Activated CD4-positive, alpha-beta memory T cell treated with anti-CD3 and anti-CD28 coated beads for 36 hours (primary cell): ENCODE data around the gene RPS6KA2. TPM values are rescaled to one million over a fixed set of nuclear protein-coding genes. Genes with fewer than 3 reads are reported as not detected.

Source experiments
- CTCF ChIA-PET: fragments of 350-600 bp; sonication (Branson Sonifier 250); formaldehyde crosslinking; loops from one replicate; lab custom pipeline; 2021; ENCODE audit warnings: antibody characterized with exemption, inconsistent platforms; lab: Charles Lee
- POLR2A ChIA-PET: fragments of 350-600 bp; sonication (Branson Sonifier 250); formaldehyde crosslinking; loops from one replicate; lab custom pipeline; 2021; ENCODE audit warnings: antibody characterized with exemption; lab: Charles Lee
- DNase-seq: peaks from one replicate; pipeline ENCODE4 v3.0.0-alpha.2; 2020
- H3K27ac Mint-ChIP-seq: one replicate; pipeline ENCODE4 v1.8.0; 2021; ENCODE audit warnings: mixed read lengths
- H3K27me3 Mint-ChIP-seq: one replicate; pipeline ENCODE4 v1.8.0; 2021; ENCODE audit warnings: mixed read lengths
- H3K36me3 Mint-ChIP-seq: one replicate; pipeline ENCODE4 v1.8.0; 2021; ENCODE audit warnings: mixed read lengths
- H3K4me1 Mint-ChIP-seq: one replicate; pipeline ENCODE4 v1.8.0; 2021; ENCODE audit warnings: low read depth, mixed read lengths
- H3K4me3 Mint-ChIP-seq: one replicate; pipeline ENCODE4 v1.8.0; 2021; ENCODE audit warnings: mild to moderate bottlenecking, mixed read lengths
- H3K9me3 Mint-ChIP-seq: one replicate; pipeline ENCODE4 v1.8.0; 2021; ENCODE audit warnings: mixed read lengths
- intact Hi-C: fragments of 100-400 bp; cut with micrococcal nuclease; formaldehyde crosslinking; loops from one replicate; pipeline ENCODE4 v1.15.1; 2023
- total RNA-seq, 2 experiments: library from RNA; stranded (reverse); gene quantifications; one replicate each; pipeline ENCODE4 v1.2.3, GENCODE V29; 2021

Gene RPS6KA2
- total RNA-seq, 2 experiments from 2014 or later = 7.7 to 7.9 TPM

DNA sequence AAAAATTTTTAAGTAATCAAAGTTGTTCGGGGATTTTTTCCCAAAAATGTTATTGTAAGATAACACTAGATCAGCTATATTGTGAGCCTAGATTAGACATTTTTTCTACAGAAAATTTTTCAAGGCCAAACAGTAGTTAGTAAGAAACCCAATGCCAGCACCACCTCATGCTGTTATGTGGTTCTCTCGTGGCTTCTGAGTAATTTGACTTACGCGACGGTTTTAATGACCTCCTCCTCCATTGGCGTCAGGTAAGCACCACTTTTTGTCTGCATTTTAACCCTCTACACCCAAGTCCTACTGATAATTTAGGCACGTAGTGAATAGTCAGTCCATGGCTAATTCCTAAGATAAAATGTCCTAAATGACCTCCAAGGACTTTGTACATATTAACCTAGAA lies 9.7 kb downstream of the RPS6KA2 start:
- no peak overlapping the region for H3K4me3 Mint-ChIP-seq
- H3K27ac Mint-ChIP-seq = no peak overlapping the region

GRCh38 chr6:166616261-166617238 lies 10.5 kb downstream of the RPS6KA2 start:
- ChIA-PET CTCF (no interaction called here), POLR2A (no interaction called here)
- Mint-ChIP-seq H3K9me3 (no peaks in the 10 kb centered on the region), H3K4me3 (no peak overlapping the region), H3K4me1 (no peaks in the 10 kb centered on the region), H3K36me3 (peaks cover 3% of the 10 kb centered on the region), H3K27me3 (no peaks in the 10 kb centered on the region), H3K27ac (no peak overlapping the region)
- DNase-seq = no peak
- intact Hi-C loops = no loop called here

More for the DNA sequence above, 9.7 kb downstream of the RPS6KA2 start:
- intact Hi-C loops = no loop called here
- Mint-ChIP-seq H3K4me1 (no peaks in the 10 kb centered on the region), H3K9me3 (no peaks in the 10 kb centered on the region), H3K27me3 (peaks cover 5% of the 10 kb centered on the region), H3K36me3 (peaks cover 3% of the 10 kb centered on the region)
- POLR2A ChIA-PET = no interaction called here
- CTCF ChIA-PET = no interaction called here
- no peak for DNase-seq

DNA sequence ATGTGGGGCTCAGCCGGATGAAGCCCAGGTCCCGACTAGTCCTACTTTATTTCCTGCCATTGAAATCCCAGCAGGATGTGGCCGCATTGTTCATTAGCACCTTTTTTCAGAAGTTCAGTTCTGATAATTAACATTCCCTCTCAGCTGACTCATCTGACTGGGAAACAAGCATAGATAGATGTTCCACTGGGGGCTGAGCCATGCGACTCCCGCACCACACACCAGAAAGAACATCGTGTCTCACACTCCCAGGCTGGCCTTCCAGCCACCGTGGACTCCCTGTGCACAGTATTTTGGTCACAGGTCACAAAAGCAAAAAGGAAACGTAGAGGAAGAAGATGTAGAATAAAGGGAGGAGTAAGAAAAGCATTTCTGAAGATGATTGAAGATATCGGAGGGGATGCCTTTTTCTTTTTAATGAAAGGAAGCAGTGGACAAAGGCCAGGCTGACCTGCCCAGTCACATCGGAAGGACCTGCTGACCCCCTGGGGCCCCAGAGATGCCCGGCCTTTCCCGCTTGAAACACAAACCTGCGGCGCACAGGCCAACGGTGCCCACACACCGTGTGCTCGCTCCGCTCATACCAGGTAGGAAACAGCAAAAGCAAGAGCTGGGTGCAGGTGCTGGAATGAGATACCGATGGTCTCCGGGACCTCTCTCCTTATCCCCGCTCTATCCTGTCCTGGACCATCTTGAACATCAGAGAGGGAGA lies 11.8 kb downstream of the RPS6KA2 start:
- H3K27me3 Mint-ChIP-seq = no peaks in the 10 kb centered on the region
- CTCF ChIA-PET = no interaction called here
- DNase-seq = no peak
- no peak overlapping the region for H3K4me3 Mint-ChIP-seq
- no peaks in the 10 kb centered on the region for H3K4me1 Mint-ChIP-seq
- H3K36me3 Mint-ChIP-seq = peaks cover 3% of the 10 kb centered on the region
- intact Hi-C loops = no loop called here
- no peak overlapping the region for H3K27ac Mint-ChIP-seq
- no peaks in the 10 kb centered on the region for H3K9me3 Mint-ChIP-seq
- POLR2A ChIA-PET = no interaction called here

DNA sequence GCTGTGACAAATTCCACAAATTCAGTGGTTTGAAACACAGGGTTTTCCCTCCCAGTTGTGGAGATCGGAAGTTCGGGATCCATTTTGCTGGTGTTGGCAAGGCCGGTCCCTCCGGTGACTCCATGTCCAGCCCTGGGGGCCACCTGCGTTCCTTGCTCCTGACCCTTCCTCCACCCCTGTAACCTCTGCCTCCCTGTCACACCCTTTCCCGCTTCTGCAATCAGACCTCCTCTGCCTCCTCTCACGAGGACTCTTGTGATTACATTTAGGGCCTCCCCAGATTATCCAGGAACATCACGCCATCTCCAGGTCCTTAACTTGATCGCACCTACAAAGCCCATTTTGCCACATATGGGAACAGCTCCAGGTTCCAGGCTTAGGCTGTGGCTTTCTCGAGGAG lies 12.5 kb downstream of the RPS6KA2 start:
- POLR2A ChIA-PET = no interaction called here

GRCh38 chr6:166614171-166614583 lies 12.9 kb downstream of the RPS6KA2 start:
- no peak for DNase-seq
- H3K4me3 Mint-ChIP-seq = no peak overlapping the region
- POLR2A ChIA-PET = no interaction called here
- H3K9me3 Mint-ChIP-seq = no peaks in the 10 kb centered on the region
- H3K4me1 Mint-ChIP-seq = no peaks in the 10 kb centered on the region
- H3K27ac Mint-ChIP-seq = no peak overlapping the region
- intact Hi-C loops = no loop called here
- H3K36me3 Mint-ChIP-seq = peaks cover 3% of the 10 kb centered on the region
- CTCF ChIA-PET = no interaction called here
- no peaks in the 10 kb centered on the region for H3K27me3 Mint-ChIP-seq

More for the DNA sequence above, 12.5 kb downstream of the RPS6KA2 start:
- H3K9me3 Mint-ChIP-seq = no peaks in the 10 kb centered on the region
- intact Hi-C loops = no loop called here
- no peak overlapping the region for H3K4me3 Mint-ChIP-seq
- H3K36me3 Mint-ChIP-seq = peaks cover 3% of the 10 kb centered on the region
- H3K27me3 Mint-ChIP-seq = no peaks in the 10 kb centered on the region
- CTCF ChIA-PET = no interaction called here
- no peak overlapping the region for H3K27ac Mint-ChIP-seq
- DNase-seq = no peak
- no peaks in the 10 kb centered on the region for H3K4me1 Mint-ChIP-seq

- no peaks in the 10 kb centered on the region for H3K9me3 Mint-ChIP-seq
- ChIA-PET POLR2A (no interaction called here), CTCF (interaction anchor here (0.6 kb wide), 1 partner anchor 217 kb away, joined by 3 read pairs; no protein-coding TSS in a partner anchor)
- no peak overlapping the region for H3K4me3 Mint-ChIP-seq
- intact Hi-C loops = no loop called here
- H3K36me3 Mint-ChIP-seq = no peaks in the 10 kb centered on the region
- no peaks in the 10 kb centered on the region for H3K4me1 Mint-ChIP-seq
- no peaks in the 10 kb centered on the region for H3K27me3 Mint-ChIP-seq
- no peak for DNase-seq
- H3K27ac Mint-ChIP-seq = no peak overlapping the region
Observed at GRCh38 chr6:166613027-166613426, 14.0 kb downstream of the RPS6KA2 start.

DNA sequence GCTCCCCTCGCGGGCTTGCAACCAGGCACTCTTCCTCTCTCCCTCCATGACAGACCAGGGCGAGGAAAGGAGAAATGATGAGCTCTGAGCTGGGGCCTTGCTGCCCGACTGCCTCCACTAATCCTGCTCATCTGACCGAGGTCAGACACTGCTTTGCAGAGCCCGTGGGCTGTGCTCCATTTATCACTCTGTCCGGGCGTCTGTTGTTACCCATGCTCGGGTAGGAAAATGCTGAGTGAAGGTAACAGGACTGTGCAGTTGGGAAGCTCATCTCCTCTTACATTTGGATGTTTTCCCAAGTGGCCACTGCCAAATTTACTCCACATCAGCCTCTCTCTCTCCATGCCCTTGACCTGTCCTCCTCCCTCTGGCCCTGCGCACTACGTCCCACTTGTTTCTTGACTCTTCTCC lies 14.6 kb downstream of the RPS6KA2 start:
- no peaks in the 10 kb centered on the region for H3K4me1 Mint-ChIP-seq
- POLR2A ChIA-PET = no interaction called here
- CTCF ChIA-PET = no interaction called here

GRCh38 chr6:166611631-166612030 lies 15.4 kb downstream of the RPS6KA2 start:
- POLR2A ChIA-PET = no interaction called here
- H3K4me3 Mint-ChIP-seq = no peak overlapping the region
- H3K4me1 Mint-ChIP-seq = no peaks in the 10 kb centered on the region
- H3K36me3 Mint-ChIP-seq = no peaks in the 10 kb centered on the region
- CTCF ChIA-PET = no interaction called here
- intact Hi-C loops = no loop called here
- no peaks in the 10 kb centered on the region for H3K9me3 Mint-ChIP-seq
- H3K27me3 Mint-ChIP-seq = no peaks in the 10 kb centered on the region
- H3K27ac Mint-ChIP-seq = no peak overlapping the region
- no peak for DNase-seq

More for the DNA sequence above, 14.6 kb downstream of the RPS6KA2 start:
- Mint-ChIP-seq H3K9me3 (no peaks in the 10 kb centered on the region), H3K27me3 (no peaks in the 10 kb centered on the region), H3K27ac (no peak overlapping the region), H3K36me3 (no peaks in the 10 kb centered on the region), H3K4me3 (no peak overlapping the region)
- intact Hi-C loops = no loop called here
- no peak for DNase-seq

DNA sequence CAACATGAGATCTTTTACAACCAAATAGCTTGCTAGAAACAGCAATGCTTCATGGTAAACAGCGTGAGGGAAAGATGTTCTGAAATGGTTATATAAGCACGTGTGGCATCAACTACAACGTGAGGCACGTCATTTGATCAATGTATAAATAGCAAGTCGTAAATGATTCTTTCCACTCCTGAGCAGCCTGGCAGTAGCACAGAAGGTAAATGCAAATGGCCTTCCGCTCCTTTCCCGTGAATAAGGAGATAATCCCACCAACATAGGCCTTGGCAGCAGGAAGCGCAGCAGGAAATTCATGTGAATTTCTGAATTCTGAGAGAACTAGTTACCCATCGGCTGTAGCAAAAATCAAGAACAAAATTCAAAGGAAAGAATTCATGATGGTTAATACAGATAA lies 17.0 kb downstream of the RPS6KA2 start:
- CTCF ChIA-PET = no interaction called here
- intact Hi-C loops = no loop called here
- Mint-ChIP-seq H3K27ac (no peak overlapping the region), H3K36me3 (no peaks in the 10 kb centered on the region), H3K27me3 (no peaks in the 10 kb centered on the region), H3K4me3 (no peak overlapping the region), H3K9me3 (no peaks in the 10 kb centered on the region), H3K4me1 (no peaks in the 10 kb centered on the region)
- POLR2A ChIA-PET = no interaction called here
- DNase-seq = no peak

GRCh38 chr6:166608774-166609173 lies 18.3 kb downstream of the RPS6KA2 start:
- CTCF ChIA-PET = no interaction called here
- Mint-ChIP-seq H3K27me3 (no peaks in the 10 kb centered on the region), H3K27ac (no peak overlapping the region), H3K9me3 (no peaks in the 10 kb centered on the region), H3K36me3 (no peaks in the 10 kb centered on the region), H3K4me1 (no peaks in the 10 kb centered on the region), H3K4me3 (no peak overlapping the region)
- intact Hi-C loops = no loop called here
- POLR2A ChIA-PET = no interaction called here
- no peak for DNase-seq

- DNase-seq = no peak
- Mint-ChIP-seq H3K4me3 (no peak overlapping the region), H3K9me3 (no peaks in the 10 kb centered on the region), H3K27me3 (no peaks in the 10 kb centered on the region), H3K4me1 (no peaks in the 10 kb centered on the region), H3K36me3 (no peaks in the 10 kb centered on the region), H3K27ac (no peak overlapping the region)
- intact Hi-C loops = no loop called here
- CTCF ChIA-PET = no interaction called here
- POLR2A ChIA-PET = no interaction called here
Observed at GRCh38 chr6:166605752-166606151, 21.3 kb downstream of the RPS6KA2 start.

DNA sequence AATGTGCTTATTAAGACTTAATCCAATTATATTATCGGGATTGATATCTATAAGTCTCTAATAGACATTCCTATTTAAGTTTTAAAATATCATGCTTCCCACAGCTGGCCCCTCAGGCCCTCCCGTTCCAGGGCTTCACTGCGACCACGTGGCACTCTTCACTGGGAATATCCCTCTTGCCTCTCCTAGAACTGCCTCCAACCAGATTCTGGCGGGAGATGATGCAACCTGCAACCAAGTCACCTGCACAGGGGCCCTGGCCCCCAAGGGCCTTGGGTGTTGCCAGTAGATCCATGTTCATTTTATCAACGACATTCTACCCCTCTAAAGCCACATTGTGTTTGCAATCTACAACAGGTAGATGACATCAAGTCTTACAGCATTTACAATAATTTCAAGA lies 22.1 kb downstream of the RPS6KA2 start:
- H3K4me1 Mint-ChIP-seq = no peaks in the 10 kb centered on the region
- ChIA-PET CTCF (interaction anchor here (0.7 kb wide), 1 partner anchor 61 kb away, joined by 3 read pairs; no protein-coding TSS in a partner anchor), POLR2A (no interaction called here)
- no peak for DNase-seq
- H3K4me3 Mint-ChIP-seq = no peak overlapping the region
- H3K27ac Mint-ChIP-seq = no peak overlapping the region
- no peaks in the 10 kb centered on the region for H3K9me3 Mint-ChIP-seq
- intact Hi-C loops = no loop called here
- no peaks in the 10 kb centered on the region for H3K27me3 Mint-ChIP-seq
- no peaks in the 10 kb centered on the region for H3K36me3 Mint-ChIP-seq
